ENCODE data around the gene BRCA2.

Gene BRCA2

DNA sequence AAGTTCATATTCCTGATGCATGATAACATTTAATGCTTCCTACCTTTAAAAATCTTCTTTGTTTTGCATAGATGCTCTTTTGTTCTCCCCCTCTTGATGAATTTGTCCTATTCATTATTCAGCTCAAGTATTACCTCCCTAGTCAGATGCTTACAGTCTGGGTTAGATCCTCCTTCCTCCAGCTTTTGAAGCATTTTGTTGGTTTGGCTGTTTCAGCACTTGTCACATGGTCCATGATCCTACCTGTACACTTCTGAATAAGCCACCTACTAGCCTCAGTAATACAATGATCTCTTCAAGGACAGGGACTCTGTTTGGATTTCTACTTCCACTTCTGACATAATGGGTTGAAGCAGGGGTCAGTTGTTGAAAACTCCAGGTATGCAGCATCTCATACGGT, 75.2 kb downstream of the BRCA2 start:
- DNase-seq, result no peak

DNA sequence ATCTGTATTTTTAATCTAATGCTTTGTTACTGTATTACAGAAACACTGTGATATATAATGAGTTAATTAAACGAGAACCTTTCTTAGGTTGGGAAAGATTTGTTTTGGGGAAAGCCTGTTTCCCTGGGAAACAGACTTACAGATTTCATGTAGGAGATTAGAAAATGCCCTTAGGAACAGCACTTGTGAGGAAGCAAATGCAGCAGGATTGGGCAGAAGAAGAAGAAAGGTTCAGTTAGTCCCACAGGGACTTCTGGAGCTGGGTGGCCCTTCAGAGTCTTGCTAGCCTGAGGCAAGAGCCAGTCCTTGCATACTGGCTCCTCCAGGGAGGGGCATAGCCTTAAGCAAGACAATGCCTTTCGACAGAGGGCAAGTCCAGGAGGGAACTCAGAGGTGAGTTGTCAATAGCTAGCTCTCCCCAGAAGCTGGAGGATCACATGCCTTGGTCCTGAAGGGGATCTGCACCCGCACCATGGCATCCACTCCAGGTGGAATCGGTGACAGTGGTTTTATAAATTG, 75.9 kb downstream of the BRCA2 start:
- no peak for DNase-seq

DNA sequence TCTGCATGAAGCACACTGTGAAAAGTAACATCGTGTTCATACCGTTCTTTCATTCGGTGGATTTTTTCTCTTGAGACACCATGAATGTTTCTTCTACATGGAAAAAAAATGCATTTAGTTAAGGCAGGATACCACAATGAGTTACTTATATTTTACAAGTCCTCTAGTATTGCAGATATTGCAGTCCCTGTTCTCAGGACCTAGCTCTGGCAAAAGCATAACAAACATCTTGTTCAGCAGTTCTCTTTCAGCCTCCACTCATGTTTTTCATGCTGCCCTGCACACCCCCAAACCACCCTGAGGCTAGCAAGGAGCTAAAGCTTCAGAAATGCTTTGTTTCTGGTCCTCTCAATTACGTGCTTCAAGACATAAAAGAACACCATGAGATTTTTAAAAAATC, 87.8 kb downstream of the BRCA2 start:
- no peak for DNase-seq

DNA sequence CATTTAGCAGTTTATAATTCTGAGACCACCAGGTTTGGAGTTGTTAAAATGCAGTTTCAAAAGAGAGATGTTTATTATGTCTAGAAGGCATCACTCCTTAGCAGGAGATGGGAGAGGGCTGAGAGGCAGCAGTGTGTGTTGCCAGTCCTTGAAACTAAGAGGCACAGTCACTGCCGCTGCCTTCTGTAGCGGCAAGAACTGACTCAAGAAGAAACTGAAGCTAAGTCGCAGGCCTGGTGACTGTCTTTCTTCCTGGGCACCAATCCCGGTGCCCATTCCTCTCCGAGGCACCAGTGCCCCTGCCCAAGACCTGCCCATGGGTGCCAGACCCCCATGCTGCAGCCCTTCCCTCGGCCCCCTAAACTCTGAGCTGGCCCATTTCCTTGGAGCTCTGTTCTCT, 92.5 kb downstream of the BRCA2 start:
- DNase-seq, result no peak

DNA sequence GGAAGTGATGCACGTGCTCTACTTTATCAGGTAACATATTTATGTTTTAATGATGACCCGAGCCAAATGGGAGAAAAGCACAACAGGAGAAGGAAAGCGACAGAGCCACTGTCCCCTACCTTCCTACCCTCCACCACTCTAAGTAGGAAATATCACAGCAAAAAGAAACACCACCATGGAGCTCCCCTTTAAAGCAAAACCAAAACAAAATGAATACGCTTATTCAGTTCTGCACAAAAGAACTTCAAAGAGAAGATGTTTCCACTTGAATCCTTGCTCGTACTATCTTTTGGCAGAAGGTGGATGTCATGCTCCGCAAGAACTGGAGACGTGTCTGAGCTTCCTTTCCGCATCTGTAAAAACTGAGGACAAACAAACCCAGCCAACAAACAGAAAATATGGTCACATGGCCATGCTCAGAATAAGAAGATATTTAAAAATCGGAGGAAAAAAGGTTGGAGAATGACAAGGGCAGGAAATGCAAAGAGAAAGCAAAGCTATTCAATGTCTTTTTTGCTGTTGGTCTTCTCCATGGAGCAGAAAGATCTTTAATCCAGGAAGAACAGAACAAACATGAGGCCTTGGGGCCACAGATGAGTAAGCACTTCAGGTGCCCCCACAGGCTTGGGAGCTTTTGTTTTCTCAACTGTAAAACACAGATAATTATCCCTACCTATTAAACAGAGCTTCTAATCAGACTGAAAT, 93.1 kb downstream of the BRCA2 start:
- DNase-seq, result no peak

DNA sequence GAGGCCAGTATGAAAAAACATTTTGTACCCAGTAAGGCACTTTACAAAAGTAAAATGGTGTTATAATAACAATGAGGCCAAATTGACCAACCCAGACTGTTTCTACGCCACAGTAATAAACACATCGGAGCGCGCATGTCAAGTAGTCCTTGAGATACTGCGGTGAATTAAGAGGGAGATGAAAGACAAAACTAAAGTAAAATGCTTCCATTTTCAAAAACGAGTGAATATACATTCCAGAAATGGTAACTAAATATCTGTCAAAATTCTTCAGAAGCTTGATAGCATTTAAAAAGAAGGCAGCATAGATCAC, 93.6 kb downstream of the BRCA2 start:
- no peak for DNase-seq

DNA sequence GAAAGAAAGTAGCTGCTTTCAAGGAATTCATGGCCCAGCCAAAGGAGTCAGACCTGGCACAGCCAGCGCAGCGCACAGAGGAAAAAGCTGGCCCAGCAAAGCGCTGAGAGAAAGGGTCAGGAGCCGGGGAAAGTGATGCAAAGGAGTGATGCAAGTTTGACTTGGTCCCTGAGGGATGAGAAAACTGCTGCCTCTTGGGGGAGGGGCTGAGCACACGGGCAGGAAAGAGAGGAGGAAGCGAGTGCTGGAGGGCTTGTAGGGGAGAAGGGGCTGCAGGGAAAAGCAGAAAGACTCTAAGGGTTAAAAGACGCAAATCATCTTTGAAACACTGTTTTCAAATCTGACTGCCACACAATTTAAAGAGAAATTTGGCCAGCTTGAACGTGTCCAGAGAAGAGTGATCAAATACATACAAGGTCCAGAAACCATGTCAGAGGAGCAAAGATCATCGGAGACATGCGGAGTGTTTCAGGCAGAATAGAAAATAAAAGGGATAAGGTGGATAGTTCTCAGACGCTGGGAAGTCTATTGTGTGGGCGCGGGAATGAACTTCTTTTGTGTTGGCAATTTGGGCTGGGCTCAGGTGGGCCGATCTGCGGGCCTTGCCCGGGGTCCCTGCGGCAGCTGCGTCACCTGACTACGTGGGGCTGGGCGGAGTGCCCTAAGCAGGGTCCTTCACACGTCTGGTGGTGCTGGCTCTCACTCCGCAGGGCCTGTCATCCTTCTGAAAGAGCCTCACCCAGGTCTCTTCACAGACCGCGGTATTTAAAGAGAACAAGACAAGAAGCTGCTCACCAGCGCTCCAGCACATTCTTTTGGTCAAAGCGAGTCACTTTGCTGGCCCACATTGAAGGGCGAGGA, 94.5 kb downstream of the BRCA2 start:
- DNase-seq, result no peak

DNA sequence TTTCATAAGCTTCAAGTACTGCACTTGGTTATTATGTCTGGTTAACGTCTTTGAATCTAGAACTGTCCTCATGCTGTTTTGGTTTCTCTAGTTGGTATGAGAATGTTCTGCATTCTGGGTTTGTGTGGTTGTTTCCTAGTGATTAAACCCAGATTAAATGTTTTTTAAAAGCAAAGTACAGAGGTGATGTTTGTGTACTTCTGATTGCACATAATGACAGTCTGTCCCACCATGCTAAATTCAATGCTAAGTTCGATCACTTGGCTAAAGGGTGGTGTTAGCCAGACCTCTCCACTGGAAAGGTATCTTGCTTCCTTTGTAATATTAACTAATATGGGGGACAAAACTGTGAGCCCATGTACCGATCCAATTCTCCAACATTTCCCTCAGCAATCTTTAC, 98.0 kb downstream of the BRCA2 start:
- no peak for DNase-seq

DNA sequence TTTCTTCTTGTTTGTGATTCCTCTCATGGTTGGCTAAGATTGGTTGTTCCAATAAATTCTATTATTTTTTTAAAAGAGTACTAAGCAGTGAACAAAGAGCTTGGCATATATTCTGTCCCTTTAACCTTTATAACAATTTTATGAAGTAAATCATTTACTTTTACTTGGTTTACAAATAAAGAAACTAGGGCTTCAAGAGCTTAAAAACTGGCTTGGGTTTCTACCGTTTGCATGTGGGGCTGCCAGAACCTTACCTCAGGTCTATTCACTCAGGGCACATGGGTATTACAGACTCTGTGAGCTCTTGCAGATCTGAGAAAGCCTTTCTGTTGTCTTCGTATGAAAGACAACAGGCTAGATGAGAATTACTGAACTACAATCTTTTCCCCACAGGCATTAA, 99.3 kb downstream of the BRCA2 start:
- no peak for DNase-seq

DNA sequence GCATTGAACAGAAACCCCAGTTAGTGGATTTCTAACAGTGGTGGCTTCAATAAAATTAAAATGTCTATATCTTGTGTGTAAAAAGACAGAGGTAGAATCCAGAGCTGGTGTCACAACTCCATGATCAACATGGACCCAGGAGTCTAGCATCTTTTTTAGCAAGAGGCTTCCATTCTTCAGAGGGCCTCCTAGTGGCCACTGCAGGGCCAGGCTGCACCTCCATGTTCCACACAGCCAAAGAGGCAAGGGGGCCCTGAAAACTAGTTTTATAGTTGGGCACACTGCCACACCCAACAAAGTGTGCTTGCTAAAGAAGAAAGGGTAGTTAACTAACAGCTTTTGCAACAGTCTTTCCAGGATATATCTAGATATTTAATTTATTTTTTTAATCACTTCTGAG, 99.7 kb downstream of the BRCA2 start:
- DNase-seq, result peak; percentile 12 to 32

DNA sequence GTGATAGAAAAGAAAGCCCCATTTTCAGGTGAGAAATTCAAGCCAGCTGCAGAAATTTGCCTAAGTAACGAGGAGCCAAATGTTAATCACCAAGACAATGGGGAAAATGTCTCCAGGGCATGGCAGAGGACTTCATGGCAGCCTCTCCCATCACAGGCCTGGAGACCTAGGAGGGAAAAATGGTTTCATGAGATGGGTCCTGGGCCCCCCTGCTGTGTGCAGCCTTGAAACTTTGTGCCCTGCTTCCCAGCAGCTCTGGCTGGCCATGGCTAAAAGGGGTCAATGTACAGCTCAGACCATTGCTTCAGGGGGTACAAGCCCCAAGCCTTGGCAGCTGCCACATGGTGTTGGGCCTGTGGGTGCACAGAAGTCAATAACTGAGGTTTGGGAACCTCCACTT, 102.7 kb downstream of the BRCA2 start:
- no peak for DNase-seq

DNA sequence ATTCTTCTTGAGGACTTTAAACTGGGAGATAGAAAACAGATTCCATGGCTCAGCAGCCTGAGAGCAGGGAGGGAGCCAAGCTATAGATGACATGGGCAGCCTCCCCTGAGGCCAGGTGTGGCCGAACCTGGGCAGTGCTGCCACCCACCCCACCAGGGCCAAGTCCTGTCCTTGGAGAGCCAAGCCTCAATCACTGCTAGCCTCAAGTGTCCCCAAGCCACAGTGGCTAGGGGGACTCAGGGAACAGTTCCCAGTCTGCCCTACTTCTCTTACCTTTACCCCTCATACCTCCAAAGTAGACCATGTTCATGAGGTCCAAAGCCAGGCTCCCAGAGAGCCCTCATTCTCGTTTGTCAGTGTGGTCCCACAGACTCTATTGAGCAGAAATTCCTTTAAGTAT, 104.6 kb downstream of the BRCA2 start:
- no peak for DNase-seq

DNA sequence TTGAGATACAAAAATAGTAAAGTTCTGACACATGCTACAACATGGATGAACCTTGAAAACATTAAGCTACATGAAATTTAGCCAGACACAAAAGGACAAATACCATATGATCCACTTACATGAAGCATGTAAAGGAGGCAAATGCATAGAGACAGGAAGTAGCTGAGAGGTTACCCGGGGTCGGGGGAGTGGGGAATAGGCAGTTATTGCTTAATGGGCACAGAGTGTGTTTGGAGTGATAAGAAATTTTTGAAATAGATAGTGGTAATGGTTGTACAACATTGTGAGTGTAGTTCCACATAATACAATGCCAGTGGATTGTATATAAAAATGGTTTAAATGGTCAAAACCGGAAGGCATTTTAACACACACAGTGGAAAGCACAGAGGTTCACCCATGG, 108.3 kb downstream of the BRCA2 start:
- DNase-seq, result no peak

DNA sequence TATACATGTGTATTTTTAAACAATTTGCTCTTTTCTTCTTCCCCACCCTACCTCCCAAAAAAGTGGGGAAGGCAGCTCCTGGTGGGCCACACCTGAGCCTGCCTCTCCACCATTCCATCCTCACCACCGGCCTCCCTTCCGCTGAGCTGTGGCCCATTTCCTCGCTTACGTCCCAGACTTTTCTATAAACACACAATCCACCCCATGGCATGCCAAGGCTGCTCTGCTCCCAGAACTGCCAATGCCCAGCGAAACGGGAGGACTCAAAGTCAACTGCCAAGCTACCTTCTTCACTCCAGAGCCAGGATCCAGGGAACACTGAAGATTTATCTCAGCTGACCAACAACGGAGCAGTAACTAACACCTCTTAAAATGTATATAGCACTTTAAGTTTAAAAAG, 109.8 kb downstream of the BRCA2 start:
- DNase-seq, result no peak

DNA sequence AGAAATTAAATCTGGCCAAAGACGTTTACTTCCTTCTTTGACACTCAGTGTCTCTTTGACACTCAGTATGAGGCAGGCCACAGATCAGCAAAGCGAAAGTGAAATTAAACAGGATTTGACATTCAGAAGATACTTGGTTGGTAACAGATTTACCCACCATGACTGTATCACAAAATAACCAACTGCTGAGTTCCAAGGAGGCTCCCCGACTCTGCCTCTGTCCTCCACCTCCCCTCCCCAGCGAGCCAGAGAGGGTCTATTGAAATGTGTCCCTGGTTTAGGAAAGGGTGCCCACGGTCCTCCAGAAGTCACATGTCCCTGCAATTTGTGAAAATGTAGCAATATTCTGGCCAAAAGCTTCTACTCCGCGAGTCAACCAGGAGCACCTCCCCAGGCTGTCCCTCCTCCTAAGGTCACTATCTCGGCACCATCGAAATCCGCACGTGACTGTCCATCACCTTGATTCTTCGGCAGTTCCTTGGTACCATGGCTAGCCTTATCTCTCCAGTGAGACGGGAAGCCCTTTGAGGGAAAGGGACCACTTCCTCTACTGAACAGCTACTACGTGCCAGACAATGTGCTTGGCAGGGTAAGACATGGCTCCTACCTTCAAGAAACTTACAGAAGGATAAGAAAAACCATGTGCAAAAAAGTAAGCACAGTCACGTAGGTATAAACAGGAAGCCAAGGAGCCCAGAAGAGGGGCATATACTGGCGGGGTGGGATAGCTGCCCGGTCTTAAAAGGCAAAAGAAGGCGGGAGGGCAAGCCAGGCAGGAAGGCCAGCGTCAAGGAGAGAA, 111.1 kb downstream of the BRCA2 start:
- peak; percentile 50 to 74 for DNase-seq

DNA sequence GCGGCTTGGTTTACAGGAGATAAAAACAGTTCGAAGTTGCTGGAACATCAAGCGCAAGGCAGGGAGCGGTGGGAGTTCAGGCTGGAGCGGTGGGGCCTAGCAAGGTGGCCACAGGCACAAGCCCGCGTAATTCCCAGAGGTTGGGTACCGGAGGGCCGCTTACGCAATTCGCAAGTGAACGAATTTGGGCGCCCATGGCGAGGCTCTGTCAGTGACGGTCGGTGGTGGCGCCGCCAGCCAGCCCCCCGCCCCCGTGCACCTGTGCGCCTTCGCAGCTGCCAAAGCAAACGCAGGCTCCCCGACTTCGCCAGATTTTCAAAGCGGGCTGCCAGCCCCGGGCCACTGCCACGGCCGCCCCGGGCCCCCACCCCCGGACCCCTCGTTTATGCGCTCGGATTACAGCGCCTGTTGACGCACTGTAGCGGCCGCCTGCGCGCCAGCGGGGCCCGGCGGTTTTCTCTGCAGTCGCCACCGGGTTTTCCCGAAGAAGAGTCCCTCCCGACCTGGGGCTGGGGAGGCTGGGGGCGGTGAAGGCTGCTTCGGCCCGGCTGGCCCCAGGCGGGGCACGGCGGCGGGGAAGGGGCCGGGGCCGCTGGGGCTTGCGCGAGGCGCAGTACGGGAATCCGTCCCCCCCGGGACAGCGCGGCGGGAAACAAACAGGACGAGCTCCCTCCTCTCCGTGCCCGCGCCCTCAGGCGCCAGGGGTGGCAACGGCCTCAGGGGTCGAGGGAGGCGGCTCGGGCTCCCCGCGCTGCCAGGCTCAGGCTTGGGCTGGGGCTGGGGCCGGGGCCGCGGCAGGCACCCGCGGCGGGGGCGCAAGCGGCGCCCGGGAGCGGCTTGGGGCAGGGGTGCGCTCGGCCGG, 111.9 kb downstream of the BRCA2 start:
- peak; percentile 59 to 65 for DNase-seq

DNA sequence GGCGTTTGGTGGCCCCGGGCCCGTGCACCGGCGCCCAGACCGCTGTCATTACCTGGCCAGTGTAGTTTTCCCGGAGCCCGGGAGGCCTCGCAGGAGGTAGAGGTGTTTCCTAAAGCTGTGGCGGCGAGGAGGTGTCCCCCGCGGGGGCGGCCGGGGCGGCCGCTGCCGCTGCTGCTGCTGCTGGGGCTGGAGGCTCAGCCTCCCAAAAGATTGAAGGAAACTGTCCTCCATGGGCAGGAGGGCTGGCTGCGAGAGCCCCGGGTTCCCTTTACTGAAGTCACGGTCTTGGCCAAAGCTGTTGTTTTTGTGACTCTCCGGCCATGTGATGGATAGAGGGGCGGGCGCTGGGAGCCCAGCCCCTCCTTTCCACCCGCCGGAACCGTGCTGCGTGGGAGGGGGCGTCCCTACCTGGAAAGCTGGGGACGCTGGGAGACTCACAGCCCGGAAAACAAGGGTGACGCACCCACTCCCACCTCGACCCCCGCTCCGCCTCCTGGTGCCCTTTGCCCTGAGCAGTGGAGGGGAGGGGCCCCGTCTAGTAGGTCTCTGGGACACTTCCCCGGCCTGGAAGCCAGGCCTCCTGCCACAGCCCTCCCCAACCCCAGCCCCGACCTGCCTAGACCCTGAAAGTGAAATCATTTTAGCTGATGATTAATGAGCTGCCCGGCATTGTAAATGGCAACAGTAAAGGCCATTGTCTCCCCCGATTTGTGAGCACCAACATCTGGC, 112.7 kb downstream of the BRCA2 start, which contains the start of gene N4BP2L1:
N4BP2L1 (minus strand) TSS at position 279 of the 729 bp plus-strand sequence; CDS start at position 231, 48 bp downstream.
- DNase-seq, result peak; percentile 91 to 93

DNA sequence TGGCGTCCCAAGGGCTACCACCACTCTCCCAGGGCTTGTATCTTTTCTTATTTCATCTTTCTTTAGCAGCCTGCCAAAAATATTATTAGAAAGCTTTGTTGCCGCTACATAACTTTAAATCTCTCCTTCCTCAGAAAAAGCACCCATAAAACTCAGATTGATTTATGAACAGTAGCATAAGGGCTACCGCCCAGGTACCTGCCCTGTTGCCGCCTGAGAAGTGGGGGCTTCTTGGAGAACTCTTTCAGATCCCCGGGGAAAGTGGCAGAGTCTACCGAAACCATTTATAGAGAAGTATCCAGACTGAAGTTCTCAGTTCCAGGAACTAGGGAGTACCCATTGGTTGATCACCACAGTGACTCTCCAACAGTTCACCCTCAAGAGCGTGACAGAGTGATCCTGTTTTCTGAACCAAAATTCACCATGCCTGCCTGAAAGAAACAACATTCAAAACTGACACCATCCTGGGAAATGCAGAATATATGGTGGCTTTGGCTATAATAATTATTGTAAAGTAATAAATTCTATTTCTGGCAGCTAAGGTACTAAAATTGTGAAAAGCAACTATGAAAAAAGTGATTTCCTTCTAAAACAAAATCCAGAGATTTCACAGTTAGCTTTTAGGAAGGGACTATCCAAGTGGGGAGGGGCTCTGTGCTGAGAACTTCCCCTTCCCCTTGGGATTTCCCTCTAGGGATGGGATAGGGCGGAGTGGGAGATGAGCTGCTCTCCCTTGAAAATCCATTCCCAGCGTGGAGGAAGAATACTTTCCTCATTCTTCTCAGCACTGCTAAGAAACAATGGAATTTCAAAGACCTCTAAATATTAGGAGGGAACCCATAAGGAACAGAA, 113.5 kb downstream of the BRCA2 start:
- peak in 1 of 2 donors; percentile 23 for DNase-seq

DNA sequence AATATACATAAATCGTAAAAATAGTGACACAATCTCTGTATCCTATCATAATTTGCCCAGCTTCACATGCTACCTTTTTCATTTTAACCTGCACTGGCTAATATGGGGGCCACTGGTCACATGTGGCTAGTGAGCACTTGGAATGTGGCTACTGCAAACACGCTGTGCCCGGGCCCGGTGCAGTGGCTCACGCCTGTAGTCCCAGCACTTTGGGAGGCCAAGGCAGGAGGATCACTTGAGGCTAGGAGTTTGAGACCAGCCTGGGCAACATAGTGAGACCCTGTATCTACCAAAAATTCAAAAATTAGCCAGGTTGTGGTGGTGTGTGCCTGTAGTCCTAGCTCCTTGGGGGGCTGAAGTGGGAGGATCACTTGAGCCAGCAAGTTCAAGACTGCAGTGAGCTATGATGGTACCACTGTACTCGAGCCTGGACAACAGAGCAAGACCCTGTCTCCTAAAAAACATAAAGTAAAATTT, 114.2 kb downstream of the BRCA2 start:
- DNase-seq, result no peak

DNA sequence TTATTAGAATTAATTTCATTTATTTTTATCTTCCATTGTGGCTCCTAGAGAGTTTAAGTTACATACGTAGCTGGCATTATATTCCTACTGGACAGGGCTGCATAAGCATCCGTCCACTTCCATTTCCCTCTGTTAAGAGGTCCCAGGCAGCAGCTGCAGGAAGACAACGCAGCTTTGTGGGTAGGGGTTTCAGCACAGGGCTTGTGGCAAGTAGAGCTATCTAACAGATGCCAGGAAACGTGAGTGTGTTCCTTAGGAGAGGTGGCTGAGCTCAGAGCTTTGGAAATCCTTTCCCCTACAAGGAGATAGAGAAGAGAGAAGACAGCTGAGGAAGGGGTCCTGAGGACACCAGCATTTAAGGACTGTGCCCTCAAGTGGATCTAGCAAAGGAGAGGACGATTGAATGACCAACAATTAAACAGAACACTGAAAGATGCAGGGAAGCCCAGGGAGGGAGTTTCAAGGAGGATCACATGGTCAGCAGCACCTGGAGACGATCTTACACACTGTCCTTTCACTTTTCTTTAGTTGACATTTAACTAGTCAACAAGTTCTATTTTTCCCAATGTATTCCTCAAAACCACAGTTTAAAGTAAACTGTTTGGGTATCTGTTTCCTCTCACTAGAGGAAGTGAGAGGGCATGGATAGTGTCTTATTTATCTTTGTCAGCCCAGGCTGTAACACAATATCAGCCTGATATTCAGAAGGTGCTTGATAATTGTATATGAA, 114.9 kb downstream of the BRCA2 start:
- DNase-seq, result no peak

Data from CD4-positive, alpha-beta T cell treated with Interleukin-1 beta for 1 hour (primary cell).